K562 (cell line): ENCODE data around the gene NBDY.

Experiments used
- CHD4 ChIP-seq: fragments of 200-600 bp; sonication (generic); IDR thresholded peaks from 3 replicates; pipeline ENCODE4 v1.6.1; 2012; ENCODE audit warnings: low read depth, mild to moderate bottlenecking, mixed read lengths, low read length, inconsistent platforms; ENCODE audit not compliant: insufficient read depth, insufficient replicate concordance, poor library complexity, severe bottlenecking
- EZH2 ChIP-seq: IDR thresholded peaks from 2 replicates; pipeline ENCODE4 v1.6.1; 2012; ENCODE audit warnings: low read depth, mild to moderate bottlenecking, inconsistent platforms, low read length, borderline replicate concordance
- FOXK2 ChIP-seq, 2 experiments: fragments of 450-650 bp; IDR thresholded peaks in 1 of 2; conservative IDR thresholded peaks in 1 of 2; 2 replicates each; pipeline ENCODE4 v1.6.1; 2016; ENCODE audit warnings: low read depth in 2 of 2, mild to moderate bottlenecking in 1 of 2
- FOXP1 ChIP-seq: sonication (generic); formaldehyde crosslinking; IDR thresholded peaks from 2 replicates; pipeline ENCODE4 v1.8.0; 2022; ENCODE audit warnings: mild to moderate bottlenecking, missing genetic modification reagents
- PHB2 ChIP-seq: fragments of 450-650 bp; IDR thresholded peaks from 2 replicates; pipeline ENCODE4 v1.6.1; 2017; ENCODE audit warnings: low read depth
- XRCC3 ChIP-seq: fragments of 450-650 bp; IDR thresholded peaks from 2 replicates; pipeline ENCODE4 v1.6.1; 2017; ENCODE audit warnings: mild to moderate bottlenecking, moderate library complexity
- YY1 ChIP-seq, 3 experiments: IDR thresholded peaks; 2 replicates each; pipeline ENCODE4 v1.6.1; 2011; ENCODE audit warnings: low read length in 2 of 3, mild to moderate bottlenecking in 2 of 3, moderate library complexity in 2 of 3, borderline replicate concordance in 1 of 3, control low read depth in 1 of 3, low read depth in 1 of 3; ENCODE audit not compliant: insufficient read depth in 3 of 3, insufficient replicate concordance in 2 of 3, control insufficient read depth in 1 of 3, insufficient read length in 1 of 3; ENCODE audit errors: extremely low read depth in 1 of 3
- ZC3H4 ChIP-seq: sonication (generic); formaldehyde crosslinking; IDR thresholded peaks from 2 replicates; pipeline ENCODE4 v1.9.0; 2021; ENCODE audit warnings: missing genetic modification reagents, borderline replicate concordance
- ZNF263 ChIP-seq: sonication (generic); formaldehyde crosslinking; IDR thresholded peaks from 2 replicates; pipeline ENCODE4 v1.8.0; 2022; ENCODE audit warnings: mild to moderate bottlenecking, missing genetic modification reagents, borderline replicate concordance

DNA sequence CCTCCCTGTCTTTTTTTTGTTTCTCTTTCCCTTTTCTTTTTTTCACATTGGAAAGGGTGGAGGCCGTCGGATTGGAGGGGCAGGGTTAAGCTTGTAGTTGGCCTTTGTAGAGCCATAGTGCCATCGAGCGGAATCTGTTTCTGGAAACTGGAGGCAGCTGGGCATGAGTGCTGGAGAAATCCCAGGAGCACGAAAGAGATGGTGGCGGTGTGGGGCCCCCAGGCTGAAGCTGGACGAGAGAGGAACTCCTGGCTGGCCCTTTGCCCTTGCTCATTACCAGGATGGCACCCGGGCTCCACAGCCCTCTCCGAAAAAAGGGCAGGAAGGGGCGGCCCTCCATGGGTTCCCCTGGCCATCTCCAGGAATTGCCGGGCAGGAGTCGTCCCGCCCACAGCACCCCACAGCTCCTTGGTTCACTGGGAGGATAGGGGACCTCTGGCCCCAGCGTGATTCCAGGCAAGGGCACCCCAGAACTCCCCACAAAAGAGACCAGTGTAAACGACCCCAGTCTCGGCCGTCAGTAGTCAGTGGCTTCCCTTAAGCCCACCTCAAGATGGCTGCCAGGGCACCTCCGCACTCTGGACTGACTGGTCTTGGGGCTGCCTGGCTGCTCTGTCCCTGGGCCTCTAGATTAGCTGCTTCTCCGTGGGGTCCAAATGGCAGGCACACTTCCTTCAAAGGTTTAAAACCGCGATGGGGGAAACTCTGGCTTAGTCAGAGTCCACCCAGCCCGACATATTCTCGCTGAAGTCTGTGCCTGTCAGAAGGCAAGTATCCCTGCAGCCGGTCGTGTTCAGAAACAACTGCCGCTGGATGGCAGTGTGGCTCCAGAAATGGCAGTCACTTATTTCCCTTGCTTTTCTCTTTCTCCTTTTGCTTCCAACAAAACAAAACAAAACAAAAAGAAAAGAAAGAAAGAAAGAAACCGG is 74.1 kb downstream of the NBDY start:
- TF ChIP-seq EZH2 (no peak), FOXK2 (conservative IDR thresholded peaks at IDR 0.05 in 1 of 2, IDR thresholded peaks at IDR 0.05 in 1 of 2; ENCODE audit: low read depth in 2 of 2) (no peak), ZNF263 (CRISPR knock-in tag) (no peak), FOXP1 (no peak), ZC3H4 (CRISPR knock-in tag) (no peak), XRCC3 (no peak), CHD4 (no peak), YY1 (IDR thresholded peaks at IDR 0.05; ENCODE audit: borderline replicate concordance in 1 of 3, control insufficient read depth in 1 of 3, extremely low read depth in 1 of 3, insufficient read depth in 3 of 3, insufficient read length in 1 of 3, insufficient replicate concordance in 2 of 3, low read depth in 1 of 3, low read length in 2 of 3) (peak in 1 of 3 experiments; percentile 22), PHB2 (no peak)
